K562 (cell line): ENCODE results near the gene C19orf67. TPM values are rescaled to one million over a fixed set of nuclear protein-coding genes. Genes with fewer than 3 reads are reported as not detected.

Experiments used
- CBFB ChIP-seq: sonication (generic); formaldehyde crosslinking; IDR thresholded peaks from 2 replicates; pipeline ENCODE4 v1.4.0; 2020; ENCODE audit warnings: mild to moderate bottlenecking, missing genetic modification reagents
- CBX3 ChIP-seq, 2 experiments: IDR thresholded peaks; 1 replicate in 1 of 2; 2 replicates in 1 of 2; pipeline ENCODE4 v1.6.1; 2012; ENCODE audit warnings: inconsistent platforms in 2 of 2, low read length in 2 of 2, borderline replicate concordance in 1 of 2, control low read depth in 1 of 2
- COPS2 ChIP-seq: fragments of 450-650 bp; conservative IDR thresholded peaks from 2 replicates; pipeline ENCODE4 v1.6.1; 2016; ENCODE audit warnings: mild to moderate bottlenecking, moderate library complexity
- MYC ChIP-seq, 2 experiments: fragments of 250-450 bp in 1 of 2; sonication (Bioruptor Pico) in 1 of 2; IDR thresholded peaks; 2 replicates each; pipeline versions ENCODE4 v1.5.1 to v1.6.1; 2012 to 2021; ENCODE audit warnings: low read depth in 2 of 2, borderline replicate concordance in 1 of 2, improper control_type of control experiment in 1 of 2, low read length in 1 of 2, mild to moderate bottlenecking in 1 of 2, moderate library complexity in 1 of 2
- PHTF2 ChIP-seq: fragments of 250-450 bp; sonication (Bioruptor Pico); IDR thresholded peaks from 2 replicates; pipeline ENCODE4 v1.5.0; 2021; ENCODE audit warnings: mild to moderate bottlenecking
- SMARCB1 ChIP-seq: IDR thresholded peaks from 2 replicates; pipeline ENCODE4 v1.6.1; 2011; ENCODE audit warnings: improper control_type of control experiment, low read depth; ENCODE audit not compliant: insufficient read length
- SNIP1 ChIP-seq: fragments of 450-650 bp; IDR thresholded peaks from 2 replicates; pipeline ENCODE4 v1.7.1; 2017; ENCODE audit warnings: low read depth, mild to moderate bottlenecking
- SRSF1 ChIP-seq: fragments of 200-400 bp; formaldehyde crosslinking; IDR thresholded peaks from 2 replicates; pipeline ENCODE4 v1.6.1; 2017; ENCODE audit warnings: mild to moderate bottlenecking, low read depth, low read length, moderate library complexity
- XRCC5 ChIP-seq: fragments of 200-400 bp; formaldehyde crosslinking; IDR thresholded peaks from 2 replicates; pipeline ENCODE4 v1.6.1; 2017; ENCODE audit warnings: low read depth, mild to moderate bottlenecking, low read length
- polyA plus RNA-seq, 8 experiments: library from polyadenylated mRNA; depleted of rRNA in 4 of 8; stranded (reverse) in 5 of 8; unstranded in 3 of 8; fragments of >200 nt; fragmentation: Nextera tagmentation in 2 of 8; fragmentation: Illumina TruSeq in 1 of 8; extraction: Ambion mirVana in 2 of 8; extraction: Trizol in 1 of 8; gene quantifications; 2 replicates each; pipeline versions ENCODE4 v1.2.1 to v1.2.3, GENCODE V29; 2011 to 2014; ENCODE audit warnings: inconsistent platforms in 1 of 8, missing spikeins in 1 of 8
- total RNA-seq, 7 experiments: library from RNA; depleted of rRNA in 6 of 7; stranded (reverse); fragments of >200 nt in 6 of 7; fragmentation: Illumina TruSeq in 2 of 7; extraction: Trizol in 2 of 7; gene quantifications; 2 replicates each; pipeline versions ENCODE4 v1.2.1 to v1.2.3, GENCODE V29; 2011 to 2021; ENCODE audit warnings: low replicate concordance in 1 of 7
- TF ChIP-seq, protein P1 (sequence below): IDR thresholded peaks from 2 replicates; pipeline ENCODE4 v1.6.1; 2011; ENCODE audit warnings: borderline replicate concordance, low read depth, mild to moderate bottlenecking, moderate library complexity, low read length; ENCODE audit not compliant: insufficient read depth, poor library complexity, severe bottlenecking
- TF ChIP-seq, protein P2 (sequence below): sonication (generic); formaldehyde crosslinking; IDR thresholded peaks from 2 replicates; pipeline ENCODE4 v1.8.0; 2022; ENCODE audit warnings: missing genetic modification reagents, mild to moderate bottlenecking, borderline replicate concordance
- TF ChIP-seq, protein P3 (sequence below): fragments of 250-450 bp; sonication (Bioruptor Pico); IDR thresholded peaks from 2 replicates; pipeline ENCODE4 v1.6.1; 2021; ENCODE audit warnings: mild to moderate bottlenecking
- TF ChIP-seq, protein P4 (sequence below): sonication (generic); formaldehyde crosslinking; IDR thresholded peaks from 2 replicates; pipeline ENCODE4 v1.8.0; 2022; ENCODE audit warnings: mild to moderate bottlenecking, missing genetic modification reagents, borderline replicate concordance
- TF ChIP-seq, protein P5 (sequence below): fragments of 250-450 bp; sonication (Bioruptor Pico); IDR thresholded peaks from 2 replicates; pipeline ENCODE4 v1.5.0; 2021; ENCODE audit warnings: mild to moderate bottlenecking, borderline replicate concordance

C19orf67 gene
- total and polyA plus RNA-seq, 9 of the 15 experiments (the other 6 are each of a cell fraction or from before 2014, with no cell fraction given), result 0.29 to 1.8 (median 0.51) TPM; not detected in 3

DNA sequence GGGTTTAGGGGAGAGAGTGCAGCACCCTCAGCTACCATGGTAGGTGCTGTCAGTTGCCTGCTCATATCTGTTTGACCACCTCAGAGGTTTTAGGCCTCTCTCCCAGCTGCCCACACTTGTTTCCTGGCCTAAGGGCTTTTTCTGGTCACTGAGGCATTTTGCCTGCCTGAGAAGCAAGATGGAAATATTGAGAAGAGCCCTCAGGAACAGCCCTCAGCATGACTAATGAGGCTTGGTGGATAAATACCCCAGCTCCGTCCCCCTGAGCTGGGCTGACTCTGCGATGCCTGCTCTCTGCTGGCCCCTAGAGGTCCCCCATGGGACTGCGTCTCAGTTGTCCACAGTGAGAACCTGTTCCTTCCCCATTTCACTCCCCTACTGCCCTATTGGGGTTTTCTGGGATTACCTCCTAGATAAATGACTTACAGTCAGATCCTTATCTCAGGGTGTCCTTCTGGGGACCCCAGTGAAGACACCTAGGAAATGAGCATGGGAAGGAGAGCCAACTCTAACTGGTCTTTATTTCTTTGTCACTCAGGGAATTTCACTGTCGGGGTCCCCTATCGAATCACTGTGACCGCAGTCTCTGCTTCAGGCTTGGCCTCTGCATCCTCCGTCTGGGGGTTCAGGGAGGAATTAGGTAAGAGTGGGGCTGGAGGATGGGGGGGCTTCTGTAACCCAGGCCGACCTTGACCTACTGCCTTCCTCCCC is 37.0 kb downstream of the C19orf67 start (continued):
- TF ChIP-seq, protein P1, sequence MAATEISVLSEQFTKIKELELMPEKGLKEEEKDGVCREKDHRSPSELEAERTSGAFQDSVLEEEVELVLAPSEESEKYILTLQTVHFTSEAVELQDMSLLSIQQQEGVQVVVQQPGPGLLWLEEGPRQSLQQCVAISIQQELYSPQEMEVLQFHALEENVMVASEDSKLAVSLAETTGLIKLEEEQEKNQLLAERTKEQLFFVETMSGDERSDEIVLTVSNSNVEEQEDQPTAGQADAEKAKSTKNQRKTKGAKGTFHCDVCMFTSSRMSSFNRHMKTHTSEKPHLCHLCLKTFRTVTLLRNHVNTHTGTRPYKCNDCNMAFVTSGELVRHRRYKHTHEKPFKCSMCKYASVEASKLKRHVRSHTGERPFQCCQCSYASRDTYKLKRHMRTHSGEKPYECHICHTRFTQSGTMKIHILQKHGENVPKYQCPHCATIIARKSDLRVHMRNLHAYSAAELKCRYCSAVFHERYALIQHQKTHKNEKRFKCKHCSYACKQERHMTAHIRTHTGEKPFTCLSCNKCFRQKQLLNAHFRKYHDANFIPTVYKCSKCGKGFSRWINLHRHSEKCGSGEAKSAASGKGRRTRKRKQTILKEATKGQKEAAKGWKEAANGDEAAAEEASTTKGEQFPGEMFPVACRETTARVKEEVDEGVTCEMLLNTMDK, result peak; percentile 11
- TF ChIP-seq, protein P2, sequence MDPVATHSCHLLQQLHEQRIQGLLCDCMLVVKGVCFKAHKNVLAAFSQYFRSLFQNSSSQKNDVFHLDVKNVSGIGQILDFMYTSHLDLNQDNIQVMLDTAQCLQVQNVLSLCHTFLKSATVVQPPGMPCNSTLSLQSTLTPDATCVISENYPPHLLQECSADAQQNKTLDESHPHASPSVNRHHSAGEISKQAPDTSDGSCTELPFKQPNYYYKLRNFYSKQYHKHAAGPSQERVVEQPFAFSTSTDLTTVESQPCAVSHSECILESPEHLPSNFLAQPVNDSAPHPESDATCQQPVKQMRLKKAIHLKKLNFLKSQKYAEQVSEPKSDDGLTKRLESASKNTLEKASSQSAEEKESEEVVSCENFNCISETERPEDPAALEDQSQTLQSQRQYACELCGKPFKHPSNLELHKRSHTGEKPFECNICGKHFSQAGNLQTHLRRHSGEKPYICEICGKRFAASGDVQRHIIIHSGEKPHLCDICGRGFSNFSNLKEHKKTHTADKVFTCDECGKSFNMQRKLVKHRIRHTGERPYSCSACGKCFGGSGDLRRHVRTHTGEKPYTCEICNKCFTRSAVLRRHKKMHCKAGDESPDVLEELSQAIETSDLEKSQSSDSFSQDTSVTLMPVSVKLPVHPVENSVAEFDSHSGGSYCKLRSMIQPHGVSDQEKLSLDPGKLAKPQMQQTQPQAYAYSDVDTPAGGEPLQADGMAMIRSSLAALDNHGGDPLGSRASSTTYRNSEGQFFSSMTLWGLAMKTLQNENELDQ (CRISPR knock-in tag), result no peak
- TF ChIP-seq, protein P3, sequence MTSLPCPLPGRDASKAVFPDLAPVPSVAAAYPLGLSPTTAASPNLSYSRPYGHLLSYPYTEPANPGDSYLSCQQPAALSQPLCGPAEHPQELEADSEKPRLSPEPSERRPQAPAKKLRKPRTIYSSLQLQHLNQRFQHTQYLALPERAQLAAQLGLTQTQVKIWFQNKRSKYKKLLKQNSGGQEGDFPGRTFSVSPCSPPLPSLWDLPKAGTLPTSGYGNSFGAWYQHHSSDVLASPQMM (CRISPR knock-in tag), result no peak
- TF ChIP-seq, protein P4, sequence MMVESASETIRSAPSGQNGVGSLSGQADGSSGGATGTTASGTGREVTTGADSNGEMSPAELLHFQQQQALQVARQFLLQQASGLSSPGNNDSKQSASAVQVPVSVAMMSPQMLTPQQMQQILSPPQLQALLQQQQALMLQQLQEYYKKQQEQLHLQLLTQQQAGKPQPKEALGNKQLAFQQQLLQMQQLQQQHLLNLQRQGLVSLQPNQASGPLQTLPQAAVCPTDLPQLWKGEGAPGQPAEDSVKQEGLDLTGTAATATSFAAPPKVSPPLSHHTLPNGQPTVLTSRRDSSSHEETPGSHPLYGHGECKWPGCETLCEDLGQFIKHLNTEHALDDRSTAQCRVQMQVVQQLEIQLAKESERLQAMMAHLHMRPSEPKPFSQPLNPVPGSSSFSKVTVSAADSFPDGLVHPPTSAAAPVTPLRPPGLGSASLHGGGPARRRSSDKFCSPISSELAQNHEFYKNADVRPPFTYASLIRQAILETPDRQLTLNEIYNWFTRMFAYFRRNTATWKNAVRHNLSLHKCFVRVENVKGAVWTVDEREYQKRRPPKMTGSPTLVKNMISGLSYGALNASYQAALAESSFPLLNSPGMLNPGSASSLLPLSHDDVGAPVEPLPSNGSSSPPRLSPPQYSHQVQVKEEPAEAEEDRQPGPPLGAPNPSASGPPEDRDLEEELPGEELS, result no peak
- no peak for TF ChIP-seq PHTF2 (CRISPR knock-in tag)
- TF ChIP-seq SNIP1, result no peak
- peak in 1 of 2 experiments; percentile 71; a peak in 1 of 3 replicates for TF ChIP-seq CBX3 (IDR thresholded peaks at IDR 0.05; ENCODE audit: borderline replicate concordance in 1 of 2, low read length in 2 of 2)
- TF ChIP-seq XRCC5, result 0 out of 2 replicates have a peak, but pooled peaks have one; percentile 36
- no peak for TF ChIP-seq SRSF1
- no peak for TF ChIP-seq COPS2
- no peak for TF ChIP-seq MYC (IDR thresholded peaks at IDR 0.05; ENCODE audit: low read depth, low read length)
- no peak for TF ChIP-seq MYC (CRISPR knock-in tag; IDR thresholded peaks at IDR 0.05; ENCODE audit: borderline replicate concordance, low read depth)
- no peak for TF ChIP-seq SMARCB1
- no peak for TF ChIP-seq CBFB (CRISPR knock-in tag)
- TF ChIP-seq, protein P5, sequence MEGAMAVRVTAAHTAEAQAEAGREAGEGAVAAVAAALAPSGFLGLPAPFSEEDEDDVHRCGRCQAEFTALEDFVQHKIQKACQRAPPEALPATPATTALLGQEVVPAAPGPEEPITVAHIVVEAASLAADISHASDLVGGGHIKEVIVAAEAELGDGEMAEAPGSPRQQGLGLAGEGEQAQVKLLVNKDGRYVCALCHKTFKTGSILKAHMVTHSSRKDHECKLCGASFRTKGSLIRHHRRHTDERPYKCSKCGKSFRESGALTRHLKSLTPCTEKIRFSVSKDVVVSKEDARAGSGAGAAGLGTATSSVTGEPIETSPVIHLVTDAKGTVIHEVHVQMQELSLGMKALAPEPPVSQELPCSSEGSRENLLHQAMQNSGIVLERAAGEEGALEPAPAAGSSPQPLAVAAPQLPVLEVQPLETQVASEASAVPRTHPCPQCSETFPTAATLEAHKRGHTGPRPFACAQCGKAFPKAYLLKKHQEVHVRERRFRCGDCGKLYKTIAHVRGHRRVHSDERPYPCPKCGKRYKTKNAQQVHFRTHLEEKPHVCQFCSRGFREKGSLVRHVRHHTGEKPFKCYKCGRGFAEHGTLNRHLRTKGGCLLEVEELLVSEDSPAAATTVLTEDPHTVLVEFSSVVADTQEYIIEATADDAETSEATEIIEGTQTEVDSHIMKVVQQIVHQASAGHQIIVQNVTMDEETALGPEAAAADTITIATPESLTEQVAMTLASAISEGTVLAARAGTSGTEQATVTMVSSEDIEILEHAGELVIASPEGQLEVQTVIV, result no peak
